B cell (primary cell): ENCODE results near the gene PPEF2. TPM values are rescaled to one million over a fixed set of nuclear protein-coding genes. Genes with fewer than 3 reads are reported as not detected.

Experiments used
- ATAC-seq: fragments of 200-7000 bp; cut with Tn5 transposase; one replicate; pipeline ENCODE4 v1.10.0; 2021; ENCODE audit warnings: low read depth, mild to moderate bottlenecking, moderate number of reproducible peaks, moderate library complexity
- CTCF ChIA-PET: fragments of 350-600 bp; sonication (Branson Sonifier 250); formaldehyde crosslinking; loops from one replicate; lab custom pipeline; 2021; ENCODE audit warnings: antibody characterized with exemption, inconsistent platforms; lab: Charles Lee
- POLR2A ChIA-PET: fragments of 350-600 bp; sonication (Branson Sonifier 250); formaldehyde crosslinking; loops from one replicate; lab custom pipeline; 2021; ENCODE audit warnings: antibody characterized with exemption; lab: Charles Lee
- DNase-seq: peaks from one replicate; pipeline ENCODE4 v3.0.0; 2013
- H2AFZ ChIP-seq: 2 replicates; pipeline ENCODE4 v1.6.1; 2012; ENCODE audit warnings: mild to moderate bottlenecking, low read depth, low read length; ENCODE audit not compliant: insufficient read depth, poor library complexity, severe bottlenecking
- H3K27ac ChIP-seq, 2 donors: 1 replicate in 1 of 2; 2 replicates in 1 of 2; pipeline ENCODE4 v1.5.1; 2012 to 2013; ENCODE audit warnings: low read length in 2 of 2, mild to moderate bottlenecking in 2 of 2, moderate library complexity in 1 of 2
- H3K27me3 ChIP-seq, 4 experiments: fragments of 200-600 bp in 1 of 4; sonication (generic) in 1 of 4; replicated peaks in 1 of 4; 1 replicate in 2 of 4; 2 replicates in 2 of 4; pipeline versions ENCODE4 v1.6.1 to v1.7.0; 2013 to 2016; ENCODE audit warnings: low read length in 3 of 4, mild to moderate bottlenecking in 2 of 4, mixed read lengths in 1 of 4, moderate library complexity in 1 of 4; ENCODE audit not compliant: insufficient read depth in 4 of 4, control insufficient read depth in 3 of 4; ENCODE audit errors: control extremely low read depth in 1 of 4
- H3K36me3 ChIP-seq, 2 experiments: replicated peaks in 1 of 2; 1 replicate in 1 of 2; 2 replicates in 1 of 2; pipeline versions ENCODE4 v1.6.1 to v1.7.1; 2013; ENCODE audit warnings: low read length in 1 of 2; ENCODE audit not compliant: insufficient read depth in 2 of 2, control insufficient read depth in 1 of 2; ENCODE audit errors: control extremely low read depth in 1 of 2, extremely low read depth in 1 of 2
- H3K4me1 ChIP-seq, 2 donors: fragments of 200-600 bp in 1 of 2; sonication (generic) in 1 of 2; 1 replicate in 1 of 2; 2 replicates in 1 of 2; pipeline versions ENCODE4 v1.5.1 to v1.6.1; 2013 to 2017; ENCODE audit warnings: low read length in 2 of 2; ENCODE audit not compliant: control insufficient read depth in 2 of 2, insufficient read depth in 2 of 2
- H3K4me2 ChIP-seq: replicated peaks from 2 replicates; pipeline ENCODE3; 2012; ENCODE audit warnings: mild to moderate bottlenecking, low read depth, low read length; ENCODE audit not compliant: poor library complexity, severe bottlenecking
- H3K4me3 ChIP-seq, 5 experiments: fragments of 200-600 bp in 1 of 5; sonication (generic) in 1 of 5; 1 replicate in 3 of 5; 2 replicates in 2 of 5; pipeline versions ENCODE4 v1.5.1 to v1.7.0; 2011 to 2016; ENCODE audit warnings: low read length in 4 of 5, mild to moderate bottlenecking in 4 of 5, low read depth in 2 of 5, control low read depth in 1 of 5, moderate library complexity in 1 of 5; ENCODE audit not compliant: insufficient read depth in 1 of 5; ENCODE audit errors: control extremely low read depth in 1 of 5, extremely low read depth in 1 of 5
- H3K79me2 ChIP-seq: fragments of 200-600 bp; sonication (generic); one replicate; pipeline ENCODE4 v1.6.0; 2016; ENCODE audit warnings: low read length; ENCODE audit not compliant: control insufficient read depth, insufficient read depth
- H3K9ac ChIP-seq: fragments of 200-600 bp; sonication (generic); 2 replicates; pipeline ENCODE4 v1.6.1; 2017; ENCODE audit warnings: mild to moderate bottlenecking, low read length, moderate library complexity
- H3K9me3 ChIP-seq, 3 donors: one replicate each; pipeline versions ENCODE4 v1.6.1 to v1.7.1; 2013; ENCODE audit warnings: low read length in 2 of 3; ENCODE audit not compliant: control insufficient read depth in 2 of 3, insufficient read depth in 1 of 3; ENCODE audit errors: control extremely low read depth in 1 of 3
- H4K20me1 ChIP-seq: 2 replicates; pipeline ENCODE4 v1.6.0; 2012; ENCODE audit warnings: mild to moderate bottlenecking, low read length; ENCODE audit not compliant: insufficient read depth, control insufficient read depth, poor library complexity, severe bottlenecking
- H3K27ac Mint-ChIP-seq: one replicate; pipeline ENCODE4 v1.8.0; 2021; ENCODE audit warnings: mixed read lengths
- H3K27me3 Mint-ChIP-seq: one replicate; pipeline ENCODE4 v1.8.0; 2021; ENCODE audit warnings: mixed read lengths
- H3K4me1 Mint-ChIP-seq: one replicate; pipeline ENCODE4 v1.8.0; 2021; ENCODE audit warnings: mixed read lengths
- H3K4me3 Mint-ChIP-seq: one replicate; pipeline ENCODE4 v1.8.0; 2021; ENCODE audit warnings: mixed read lengths
- H3K9me3 Mint-ChIP-seq: one replicate; pipeline ENCODE4 v1.8.0; 2022; ENCODE audit warnings: mixed read lengths; ENCODE audit not compliant: insufficient read depth
- EZH2 ChIP-seq: IDR thresholded peaks from 2 replicates; pipeline ENCODE4 v1.6.1; 2012; ENCODE audit warnings: borderline replicate concordance, low read depth, mild to moderate bottlenecking, moderate library complexity, low read length; ENCODE audit not compliant: insufficient read depth, poor library complexity, severe bottlenecking
- WGBS: methylation state at CpG from one replicate; pipeline ENCODE4 v1.1.5; 2013; ENCODE audit warnings: missing lambda C conversion rate; ENCODE audit not compliant: insufficient coverage; 5-methylcytosine and 5-hydroxymethylcytosine counted together
- intact Hi-C: fragments of 100-400 bp; cut with micrococcal nuclease; formaldehyde crosslinking; loops from one replicate; pipeline ENCODE4 v1.10.0; 2022
- polyA plus RNA-seq: library from polyadenylated mRNA; depleted of rRNA; stranded (reverse); fragments of >200 nt; gene quantifications from 2 replicates; pipeline ENCODE4 v1.2.3, GENCODE V29; 2012
- total RNA-seq, 2 donors: library from RNA; stranded (reverse); fragments of 120-200 nt in 1 of 2; gene quantifications; 1 replicate in 1 of 2; 2 replicates in 1 of 2; pipeline versions ENCODE4 v1.2.3 to v1.2.4, GENCODE V29; 2013 to 2022
- TF ChIP-seq, protein P1 (sequence below): fragments of 200-600 bp; IDR thresholded peaks from one replicate; pipeline ENCODE4 v1.8.0; 2022; ENCODE audit warnings: antibody characterized with exemption, mild to moderate bottlenecking

Gene PPEF2
- total and polyA plus RNA-seq, 2 donors (not counting 1 experiment from before 2014, with no cell fraction given), result 0.07 to 0.10 TPM

DNA sequence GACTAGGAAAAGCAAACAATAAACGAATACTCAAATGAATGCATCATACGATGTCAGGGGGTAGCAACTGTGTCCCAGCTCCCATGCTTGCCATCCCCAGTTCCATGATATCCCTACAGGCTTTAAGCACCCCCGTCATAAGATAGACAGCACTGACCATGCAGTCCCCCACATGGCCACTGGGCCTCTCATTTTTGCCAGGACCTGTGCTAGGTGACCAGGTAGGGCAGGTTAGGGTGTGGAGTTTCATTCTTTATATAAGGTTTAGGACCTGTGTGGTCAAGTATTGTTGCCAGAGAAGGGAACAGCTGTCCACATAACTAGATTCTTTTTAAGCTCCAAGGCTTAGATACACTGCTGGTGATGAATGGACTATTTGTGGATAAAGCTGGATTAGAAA lies 9.7 kb downstream of the PPEF2 start:
- Histone ChIP-seq H3K9ac (no peak overlapping the region), H2AFZ (no peak overlapping the region), H3K79me2 (no peaks in the 10 kb centered on the region), H3K36me3 (no peaks in the 10 kb centered on the region), H3K4me1 (no peaks in the 10 kb centered on the region), H3K4me3 (no peak overlapping the region), H4K20me1 (no peaks in the 10 kb centered on the region), H3K9me3 (no peaks in the 10 kb centered on the region), H3K4me2 (no peak overlapping the region), H3K27me3 (no peaks in the 10 kb centered on the region), H3K27ac (no peak overlapping the region)
- intact Hi-C loops, result no loop called here
- H3K27me3 Mint-ChIP-seq, result peaks cover 13% of the 10 kb centered on the region
- ChIA-PET POLR2A (no interaction called here), CTCF (interaction anchor here (0.8 to 2.4 kb wide), 3 partner anchors 9 to 170 kb away, joined by 3 to 8 read pairs (median 7); no protein-coding TSS in a partner anchor)
- H3K9me3 Mint-ChIP-seq, result no peaks in the 10 kb centered on the region
- no peaks in the 10 kb centered on the region for H3K4me1 Mint-ChIP-seq
- no peak overlapping the region for H3K27ac Mint-ChIP-seq
- 88% methylated on average over 2 of the region's 3 CpGs for WGBS
- no peak for ATAC-seq
- TF ChIP-seq, protein P1, sequence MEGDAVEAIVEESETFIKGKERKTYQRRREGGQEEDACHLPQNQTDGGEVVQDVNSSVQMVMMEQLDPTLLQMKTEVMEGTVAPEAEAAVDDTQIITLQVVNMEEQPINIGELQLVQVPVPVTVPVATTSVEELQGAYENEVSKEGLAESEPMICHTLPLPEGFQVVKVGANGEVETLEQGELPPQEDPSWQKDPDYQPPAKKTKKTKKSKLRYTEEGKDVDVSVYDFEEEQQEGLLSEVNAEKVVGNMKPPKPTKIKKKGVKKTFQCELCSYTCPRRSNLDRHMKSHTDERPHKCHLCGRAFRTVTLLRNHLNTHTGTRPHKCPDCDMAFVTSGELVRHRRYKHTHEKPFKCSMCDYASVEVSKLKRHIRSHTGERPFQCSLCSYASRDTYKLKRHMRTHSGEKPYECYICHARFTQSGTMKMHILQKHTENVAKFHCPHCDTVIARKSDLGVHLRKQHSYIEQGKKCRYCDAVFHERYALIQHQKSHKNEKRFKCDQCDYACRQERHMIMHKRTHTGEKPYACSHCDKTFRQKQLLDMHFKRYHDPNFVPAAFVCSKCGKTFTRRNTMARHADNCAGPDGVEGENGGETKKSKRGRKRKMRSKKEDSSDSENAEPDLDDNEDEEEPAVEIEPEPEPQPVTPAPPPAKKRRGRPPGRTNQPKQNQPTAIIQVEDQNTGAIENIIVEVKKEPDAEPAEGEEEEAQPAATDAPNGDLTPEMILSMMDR, result no peak
- TF ChIP-seq EZH2, result no peak
- no peak overlapping the region for H3K4me3 Mint-ChIP-seq
- no peak for DNase-seq

DNA sequence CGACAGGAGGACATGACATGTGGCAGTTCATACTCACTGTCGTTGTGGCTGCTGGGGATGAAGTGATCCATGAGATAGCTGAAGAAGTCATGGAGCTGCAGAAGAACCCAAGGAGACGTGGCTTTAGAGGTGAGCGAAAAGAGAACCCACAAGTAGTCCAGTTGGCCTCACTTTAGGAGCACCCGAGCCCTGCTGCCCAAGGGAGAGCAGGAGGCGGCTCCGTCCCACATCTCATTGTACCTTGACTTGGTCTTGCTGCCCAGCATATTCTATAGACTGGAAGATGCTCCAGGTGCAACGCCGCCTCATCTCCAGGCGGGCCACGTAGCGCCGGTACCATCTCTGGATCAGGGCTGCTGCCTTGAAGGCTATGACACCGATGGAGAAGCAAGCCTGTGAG lies 10.6 kb downstream of the PPEF2 start:
- no peaks in the 10 kb centered on the region for H3K36me3 ChIP-seq
- H3K4me1 ChIP-seq, result no peaks in the 10 kb centered on the region
- H3K9me3 Mint-ChIP-seq, result no peaks in the 10 kb centered on the region
- DNase-seq, result no peak
- no peaks in the 10 kb centered on the region for H4K20me1 ChIP-seq
- peaks cover 13% of the 10 kb centered on the region for H3K27me3 Mint-ChIP-seq
- no peak overlapping the region for H3K4me2 ChIP-seq
- H3K27ac Mint-ChIP-seq, result no peak overlapping the region
- no peaks in the 10 kb centered on the region for H3K79me2 ChIP-seq
- intact Hi-C loops, result no loop called here
- no peaks in the 10 kb centered on the region for H3K9me3 ChIP-seq
- WGBS, result 97% methylated on average over 9 of the region's 14 CpGs
- no peak overlapping the region for H2AFZ ChIP-seq
- ATAC-seq, result no peak
- no peak overlapping the region for H3K27ac ChIP-seq
- no peak overlapping the region for H3K4me3 ChIP-seq
- H3K9ac ChIP-seq, result no peak overlapping the region
- H3K4me3 Mint-ChIP-seq, result no peak overlapping the region
- ChIA-PET CTCF (interaction anchor here (2.4 kb wide), 1 partner anchor 10 kb away, joined by 8 read pairs; no protein-coding TSS in a partner anchor), POLR2A (no interaction called here)
- H3K27me3 ChIP-seq, result no peaks in the 10 kb centered on the region
- TF ChIP-seq, protein P1, result no peak
- no peaks in the 10 kb centered on the region for H3K4me1 Mint-ChIP-seq
